HG02852 (cell line): ENCODE measurements around the gene UNC5A.

Source experiments
- ATAC-seq: cut with Tn5 transposase; IDR thresholded peaks from one replicate; pipeline ENCODE4 v1.9.1; 2021; ENCODE audit warnings: mild to moderate bottlenecking, moderate library complexity; ENCODE audit not compliant: unreplicated experiment

Gene UNC5A

GRCh38 chr5:176799488-176799887 is 10.9 kb upstream of the UNC5A start:
- no peak for ATAC-seq

DNA sequence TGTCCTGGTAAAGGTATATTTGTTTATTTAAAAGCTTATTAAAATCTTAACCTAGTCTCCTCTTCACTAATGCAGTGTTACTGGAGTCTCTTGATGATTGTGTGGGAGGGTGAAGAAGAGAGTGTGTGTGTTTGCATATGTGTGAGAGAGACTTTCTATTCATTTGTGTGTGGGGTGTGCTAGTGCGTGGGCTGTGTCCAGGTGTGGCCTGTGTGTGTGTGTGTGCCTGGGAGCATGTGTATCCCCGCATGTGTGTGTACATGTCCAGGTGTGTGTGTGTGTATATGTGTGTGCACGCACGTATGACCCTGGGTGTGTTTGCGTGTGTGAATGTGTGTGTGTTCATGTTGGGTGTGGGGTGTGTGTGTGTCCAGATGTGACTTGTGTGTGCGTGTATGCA is 10.3 kb upstream of the UNC5A start:
- no peak for ATAC-seq

GRCh38 chr5:176802116-176802784 is 8.1 kb upstream of the UNC5A start:
- ATAC-seq = no peak

- no peak for ATAC-seq
Measured at GRCh38 chr5:176803068-176803942, 7.1 kb upstream of the UNC5A start.

- ATAC-seq = no peak
Measured at GRCh38 chr5:176803943-176804498, 6.3 kb upstream of the UNC5A start.

DNA sequence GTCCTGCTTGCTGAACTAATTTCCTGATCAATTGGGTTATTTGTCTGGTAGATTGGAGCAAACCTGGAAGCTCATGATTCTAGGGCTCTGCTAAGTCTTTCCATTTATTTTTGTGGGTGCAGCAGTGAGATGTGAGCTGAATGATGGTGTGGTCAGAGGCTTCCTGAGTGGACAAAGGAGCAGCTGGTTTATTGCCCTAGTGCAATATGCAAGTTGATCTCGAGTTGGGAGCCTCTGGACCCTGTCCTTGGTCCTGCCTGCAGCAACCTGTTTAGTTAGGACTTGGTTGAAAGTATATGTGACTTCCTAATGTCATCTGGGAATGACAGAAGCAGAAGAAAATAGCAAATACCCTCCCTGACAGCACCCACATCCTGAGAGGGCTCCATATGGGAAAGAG is 4.2 kb upstream of the UNC5A start:
- ATAC-seq = no peak

DNA sequence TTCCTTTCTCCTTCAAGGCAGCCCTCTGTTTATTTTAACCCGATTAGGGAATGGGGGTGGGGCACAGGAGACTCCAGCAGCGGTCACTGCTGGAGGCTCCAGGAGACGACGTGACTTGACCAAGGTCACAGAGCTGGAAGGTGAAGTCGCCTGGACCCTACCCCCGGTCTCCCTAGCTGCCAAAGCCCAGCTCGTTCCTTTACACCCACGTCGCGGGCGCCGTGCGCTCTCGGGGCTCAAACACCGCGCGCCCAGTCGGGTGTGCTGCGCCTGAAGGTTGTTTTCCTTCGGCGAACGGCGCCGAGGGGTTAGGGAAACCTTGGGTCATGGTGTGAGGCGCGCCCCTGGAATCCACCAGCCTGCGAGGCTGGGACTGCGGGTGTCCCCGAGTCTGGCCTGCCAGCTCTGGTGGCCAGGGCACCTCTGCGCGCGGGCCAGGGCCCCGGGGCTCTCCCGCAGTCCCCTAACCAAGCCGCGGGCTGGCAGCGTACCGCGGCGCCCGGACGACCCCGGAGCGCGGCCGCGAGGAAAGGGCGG is 747 bp upstream of the UNC5A start:
- ATAC-seq = no peak

- ATAC-seq = no peak
Measured at GRCh38 chr5:176810687-176811501, 535 bp downstream of the UNC5A start.

GRCh38 chr5:176812269-176813259 is 2.2 kb downstream of the UNC5A start:
- no peak for ATAC-seq

DNA sequence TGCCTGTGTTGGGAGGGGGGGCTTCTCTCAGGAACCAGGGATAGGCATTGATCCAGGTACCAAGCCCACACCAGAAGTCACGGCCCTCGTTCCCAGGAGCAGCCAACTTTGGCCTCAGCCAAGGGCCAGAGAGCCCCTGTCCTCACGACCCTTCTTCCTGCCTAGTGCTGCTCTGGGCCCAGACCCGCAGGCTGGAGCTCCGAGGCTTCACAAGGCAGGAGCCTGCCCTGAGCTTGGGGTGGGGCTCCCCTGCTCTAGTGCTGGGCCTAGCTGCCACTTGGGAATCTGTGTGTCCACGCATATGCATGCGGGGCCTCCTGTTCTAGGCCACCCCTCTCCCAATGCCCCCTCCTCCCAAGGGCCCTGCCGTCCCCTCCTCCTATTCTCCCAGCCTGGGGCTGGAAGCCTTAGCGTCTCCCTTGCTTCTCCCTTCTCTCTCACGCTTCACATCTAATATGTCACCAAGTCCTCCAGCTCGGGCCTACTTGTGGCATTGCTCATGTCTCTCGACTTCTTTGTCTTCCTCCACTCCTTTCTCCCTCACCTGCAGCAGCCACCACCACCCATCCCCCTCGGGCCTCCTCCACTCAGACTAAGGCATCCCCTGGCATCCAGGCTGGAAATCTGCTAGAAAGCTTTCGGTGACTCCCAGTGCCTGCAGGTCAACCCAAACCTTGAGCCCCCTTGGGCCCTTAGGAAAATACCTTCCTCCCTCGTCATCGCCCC is 3.4 kb downstream of the UNC5A start:
- ATAC-seq = no peak

GRCh38 chr5:176814313-176814685 is 3.9 kb downstream of the UNC5A start:
- no peak for ATAC-seq

- no peak for ATAC-seq
Measured at GRCh38 chr5:176814836-176815438, 4.6 kb downstream of the UNC5A start.

DNA sequence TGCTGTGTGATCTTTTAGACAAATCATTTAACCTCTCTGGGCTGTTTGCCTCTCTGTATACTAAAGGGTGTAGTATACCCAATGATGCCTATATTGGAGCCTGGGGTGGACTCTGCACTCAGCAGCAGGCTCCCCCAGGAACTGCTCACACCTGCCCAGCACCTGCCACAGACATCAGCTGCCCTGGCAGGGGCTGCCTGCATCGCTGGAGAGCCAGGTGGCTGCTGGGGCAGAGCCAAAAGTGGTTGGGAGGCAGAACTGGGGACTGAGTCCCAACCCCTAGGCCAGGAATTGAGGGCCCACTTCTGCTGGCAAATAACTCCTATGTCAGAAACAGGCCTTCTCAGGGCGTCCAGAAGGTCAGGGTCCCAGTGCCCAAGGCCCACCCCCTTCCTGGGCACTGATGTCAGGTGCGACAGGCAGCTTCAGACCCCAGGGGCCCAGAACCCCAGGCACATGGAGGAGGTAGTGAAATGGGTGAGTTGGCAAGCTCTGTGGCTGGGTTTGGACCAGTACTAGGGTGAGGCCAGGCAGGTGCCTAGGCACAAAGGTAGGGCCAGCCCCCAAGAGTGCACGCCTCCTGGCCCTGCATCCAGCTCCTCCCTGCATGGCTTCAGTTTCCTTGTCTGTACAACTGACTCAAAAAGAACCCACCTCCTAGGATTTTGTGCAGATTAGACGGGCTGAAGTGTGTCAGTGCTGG is 5.8 kb downstream of the UNC5A start:
- no peak for ATAC-seq

GRCh38 chr5:176816791-176817347 is 6.5 kb downstream of the UNC5A start:
- ATAC-seq = no peak

- no peak for ATAC-seq
Measured at GRCh38 chr5:176817369-176817840, 7.0 kb downstream of the UNC5A start.

DNA sequence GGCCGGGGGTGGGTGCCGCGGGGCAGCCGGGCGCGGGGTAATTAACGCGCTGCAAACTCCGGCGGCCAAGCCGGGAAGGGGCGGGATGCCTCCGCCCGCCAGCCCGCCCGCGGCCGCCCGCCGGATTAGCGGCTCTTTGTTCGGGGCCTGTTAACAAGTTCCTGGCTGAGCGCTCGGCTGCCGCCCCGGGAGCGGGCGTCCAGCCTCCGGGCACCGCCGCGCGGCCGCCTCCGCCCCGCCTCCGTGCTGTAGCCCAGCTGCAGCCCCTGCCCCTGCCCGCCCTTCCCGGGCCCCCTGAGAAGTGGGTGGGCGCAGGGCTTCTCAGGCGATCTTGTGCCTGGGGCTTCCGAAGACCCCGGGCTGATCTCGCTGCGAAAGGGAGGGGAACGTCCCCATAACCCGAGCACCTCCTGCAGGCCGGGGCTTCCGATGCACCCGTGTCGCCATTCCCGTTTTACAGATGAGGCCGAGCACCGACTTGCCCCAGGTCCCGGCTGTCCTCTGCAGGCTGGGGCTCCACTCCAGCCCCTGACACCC is 7.5 kb downstream of the UNC5A start:
- no peak for ATAC-seq

- no peak for ATAC-seq
Measured at GRCh38 chr5:176818391-176819098, 8.2 kb downstream of the UNC5A start.
